Activated CD4-positive, alpha-beta T cell treated with anti-CD3 and anti-CD28 coated beads for 48 hours (primary cell): ENCODE results near the gene HBQ1.
A peak's percentile ranks its signal among the peaks of the same experiment; 100 is the strongest.
"Not testable (repeated sequence)": the region's sequence is repeated elsewhere in the genome, so short reads cannot be mapped to it uniquely, and the experiment has no call there.

Experiments
- DNase-seq: peaks from one replicate; pipeline ENCODE4 v3.0.0-alpha.2; 2020

HBQ1 gene

DNA sequence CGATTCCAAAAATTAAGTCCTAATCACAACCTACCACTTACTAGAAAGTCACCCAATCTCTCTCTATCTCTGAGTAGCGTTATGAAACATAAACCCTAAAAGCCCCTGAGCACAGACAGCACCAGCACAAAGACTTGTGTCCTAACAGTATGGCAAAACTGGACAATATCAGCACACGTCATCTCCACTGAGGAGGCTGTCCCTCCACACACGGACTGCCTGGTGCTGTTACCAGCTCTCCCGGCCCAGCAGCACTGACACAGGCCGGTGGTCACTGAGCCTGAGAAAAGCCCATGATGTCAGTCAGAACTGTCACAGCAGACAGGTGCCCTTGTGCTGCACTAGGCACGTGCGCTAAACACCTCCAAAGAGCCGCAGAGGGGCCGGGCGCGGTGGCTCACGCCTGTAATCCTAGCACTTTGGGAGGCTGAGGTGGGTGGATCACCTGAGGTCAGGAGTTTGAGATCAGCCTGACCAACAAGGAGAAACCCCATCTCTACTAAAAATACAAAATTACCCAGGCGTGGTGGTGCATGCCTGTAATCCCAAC is 31.4 kb downstream of the HBQ1 start:
- DNase-seq: not testable (repeated sequence)

DNA sequence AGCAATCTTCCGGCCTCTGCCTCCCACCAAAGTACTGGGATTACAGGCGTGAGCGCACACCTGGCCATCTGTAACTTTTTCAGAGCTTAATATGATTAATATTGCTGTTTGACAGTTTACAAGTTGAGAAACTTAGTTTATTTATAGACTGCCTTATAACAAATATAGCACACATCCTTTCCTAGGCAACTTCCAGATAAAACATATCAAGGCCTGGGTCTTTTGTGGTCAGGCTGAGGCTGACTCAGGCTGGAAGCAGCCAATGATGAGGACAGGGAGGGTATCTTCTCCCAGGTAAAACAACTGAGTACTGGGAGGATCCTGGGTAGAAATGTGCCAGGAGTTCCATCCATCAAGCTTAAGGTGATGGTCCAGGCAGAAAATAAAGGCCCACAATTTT is 32.7 kb downstream of the HBQ1 start:
- DNase-seq: no peak

DNA sequence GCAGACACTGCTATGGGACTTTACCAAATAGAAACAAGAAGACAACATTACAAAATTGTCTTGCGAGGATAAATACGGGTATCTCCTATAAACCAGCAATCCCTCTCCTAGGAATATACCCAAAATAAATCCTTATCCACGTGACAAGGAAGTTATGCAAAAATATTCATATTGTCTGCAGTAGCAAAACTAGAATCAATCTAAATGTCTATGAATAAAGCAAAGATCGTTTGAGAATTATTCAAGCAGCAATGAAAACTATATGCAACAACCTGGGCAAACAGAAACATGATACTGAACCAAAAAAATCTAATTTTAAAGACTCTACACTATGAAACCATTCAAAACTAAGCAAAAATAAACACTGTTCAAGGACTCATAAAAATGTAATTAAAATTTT is 39.8 kb downstream of the HBQ1 start:
- no peak for DNase-seq

DNA sequence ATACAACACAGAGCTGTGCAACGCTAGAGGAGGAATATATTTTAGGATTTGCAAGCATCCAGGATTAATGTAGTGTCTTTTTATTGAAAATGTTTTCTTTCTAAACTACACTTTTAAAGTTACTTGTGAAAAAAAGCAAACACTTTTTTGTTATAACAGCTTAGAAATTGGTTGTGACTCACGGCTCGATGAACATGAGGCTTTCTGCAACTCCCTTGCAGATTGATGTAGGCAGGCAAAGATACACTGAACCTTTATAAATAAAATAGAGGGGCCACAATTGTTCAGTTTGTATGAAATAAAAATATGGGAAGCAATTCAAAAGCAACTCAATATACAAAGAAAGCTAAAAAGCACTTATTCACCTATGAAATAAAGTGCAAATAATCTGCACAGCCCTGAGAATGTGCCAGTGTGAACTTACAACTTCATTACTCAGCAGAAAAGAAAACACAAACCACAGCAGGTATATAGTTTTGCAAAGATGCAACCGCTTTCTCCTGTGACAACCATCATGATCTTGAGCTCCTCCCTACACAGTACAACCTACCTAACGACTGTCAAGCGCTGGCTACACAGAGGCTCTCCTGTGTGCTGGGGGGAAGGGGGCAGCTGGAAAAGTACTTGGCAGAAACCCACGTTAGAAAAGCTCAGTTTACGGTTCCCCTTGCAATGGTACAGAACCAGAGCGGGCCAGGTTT is 48.0 kb downstream of the HBQ1 start:
- DNase-seq: no peak

DNA sequence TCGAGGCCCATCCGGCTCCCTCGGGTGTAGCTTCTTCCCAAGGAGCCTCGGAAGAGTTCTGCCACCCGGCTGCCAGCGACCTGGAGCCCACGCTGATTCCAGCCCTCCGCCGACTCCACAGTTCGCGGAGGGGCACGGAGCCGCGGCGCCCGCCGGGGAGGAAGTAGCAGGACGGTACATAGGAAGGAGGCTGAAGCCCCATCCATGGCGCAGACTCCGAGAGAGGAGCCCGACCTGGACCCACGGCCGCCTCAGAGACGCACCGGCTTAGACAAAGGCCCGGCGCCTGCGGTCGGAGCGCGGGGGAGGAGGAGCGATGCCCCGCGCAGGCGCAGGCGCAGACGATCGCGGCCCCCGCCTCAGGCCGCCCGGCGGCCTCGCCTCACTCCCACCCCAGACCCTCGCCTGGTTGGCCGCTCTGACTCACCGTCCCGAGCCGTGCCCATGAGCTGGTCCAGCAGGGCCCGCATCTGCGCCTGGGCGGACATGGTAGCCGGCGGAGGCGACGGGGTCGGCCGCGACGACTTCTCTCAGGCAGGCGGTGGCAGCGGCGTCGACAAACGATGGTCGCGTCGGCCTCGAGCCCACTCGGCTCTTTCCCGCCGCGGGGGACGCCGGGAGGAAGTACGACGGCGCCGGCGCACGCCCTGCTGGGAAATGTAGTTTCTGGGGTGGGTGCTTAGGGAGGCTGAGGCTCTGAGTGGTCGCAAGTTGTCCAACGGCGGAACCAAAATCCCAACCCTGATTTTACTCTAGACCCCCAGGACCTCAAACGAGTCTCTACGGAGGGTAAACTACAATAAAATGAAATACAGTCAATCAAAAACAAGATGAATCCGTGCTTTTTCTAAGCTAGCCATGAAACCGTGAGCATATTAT is 48.8 kb downstream of the HBQ1 start, which contains the start of gene LUC7L:
Gene LUC7L (minus strand): TSS at position 598 of the 879 bp plus-strand sequence. CDS start 110 bp downstream, at position 488.
- peak; percentile 91 for DNase-seq

DNA sequence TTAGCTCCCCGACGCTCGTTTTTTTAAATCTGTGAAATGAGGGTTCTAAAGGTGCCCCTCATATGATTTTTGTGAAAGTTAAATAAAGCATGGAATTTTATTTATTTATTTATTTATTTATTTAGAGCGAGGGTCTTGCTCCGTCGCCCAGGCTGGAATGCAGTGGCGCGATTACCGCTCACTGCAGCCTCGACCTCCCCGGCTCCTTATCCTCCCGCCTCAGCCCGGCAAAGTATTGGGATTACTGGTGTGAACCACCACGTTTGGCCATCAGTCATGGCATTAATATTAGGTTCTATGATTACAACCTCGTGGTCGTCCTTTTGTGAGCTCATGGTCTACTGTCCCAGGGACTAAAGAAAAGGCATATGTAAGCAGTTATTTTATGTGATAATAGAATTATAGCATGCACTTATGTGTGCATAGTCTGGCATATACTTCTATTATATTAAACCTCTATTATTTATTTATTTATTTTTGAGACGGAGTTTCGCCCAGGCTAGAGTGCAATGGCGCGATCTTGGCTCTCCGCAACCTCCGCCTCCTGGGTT is 49.5 kb downstream of the HBQ1 start:
- no peak for DNase-seq

DNA sequence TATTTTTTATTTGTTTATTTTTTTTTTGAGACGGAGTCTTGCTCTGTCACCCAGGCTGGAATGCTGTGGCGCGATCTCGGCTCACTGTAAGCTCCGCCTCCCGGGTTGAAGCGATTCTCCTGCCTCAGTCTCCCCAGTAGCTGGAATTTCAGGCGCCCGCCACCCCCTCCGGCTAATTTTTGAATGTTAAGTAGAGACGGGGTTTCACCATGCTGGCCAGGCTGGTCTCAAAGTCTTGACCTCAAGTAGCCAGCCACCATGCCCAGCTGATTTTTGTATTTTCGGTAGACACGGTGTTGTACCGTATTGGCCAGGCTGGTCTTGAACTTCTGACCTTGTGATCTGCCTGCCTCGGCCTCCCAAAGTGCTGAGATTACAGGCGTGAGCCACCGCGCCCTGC is 50.1 kb downstream of the HBQ1 start:
- DNase-seq: not testable (repeated sequence)
